Measurements from ENCODE around the gene RPS3A. TPM values are rescaled to one million over a fixed set of nuclear protein-coding genes. Genes with fewer than 3 reads are reported as not detected.

Gene RPS3A
- total and polyA plus RNA-seq, 8 donors = 1,429 to 5,785 (median 5,092) TPM

DNA sequence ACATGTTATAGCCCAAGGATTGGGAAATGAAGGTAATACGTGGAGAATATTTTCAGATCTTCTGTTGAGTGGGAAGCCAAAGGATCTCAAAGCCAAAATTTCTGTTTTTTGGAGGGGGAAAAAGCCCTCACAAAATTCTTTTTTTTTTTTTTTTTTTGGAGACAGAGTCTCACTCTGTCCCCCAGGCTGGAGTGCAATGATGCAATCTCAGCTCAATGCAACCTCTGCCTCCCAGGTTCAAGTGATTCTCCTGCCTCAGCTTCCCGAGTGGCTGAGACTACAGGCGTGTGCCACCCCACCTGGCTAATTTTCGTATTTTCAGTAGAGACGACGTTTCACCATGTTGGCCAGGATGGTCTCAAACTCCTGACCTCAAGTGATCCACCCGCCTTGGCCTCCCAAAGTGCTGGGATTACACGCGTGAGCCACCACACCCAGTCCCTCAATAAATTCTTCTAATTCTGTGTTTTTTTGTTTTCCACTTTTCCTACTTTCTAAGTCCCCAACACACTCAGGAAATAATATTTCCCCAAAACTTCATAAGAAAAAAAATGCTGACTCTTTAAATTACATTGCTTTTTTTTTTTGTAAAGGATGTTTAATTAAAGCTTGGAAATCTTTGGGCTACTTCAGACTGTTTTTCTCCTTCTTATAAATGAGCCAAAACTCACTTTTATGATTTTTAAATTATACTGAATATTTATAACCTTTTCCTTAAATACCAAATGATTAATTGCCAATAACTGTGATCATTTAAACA, 51.6 kb downstream of the RPS3A start:
- H3K9me3 ChIP-seq = no peaks in the 10 kb centered on the region
- no peak overlapping the region for H3K4me3 ChIP-seq
- H3K27ac ChIP-seq = peak overlapping the region in 1 of 2 donors; percentile 8
- no peak for DNase-seq
- H3K27me3 ChIP-seq = no peaks in the 10 kb centered on the region
- peaks cover 0 to 27% of the 10 kb centered on the region in 2 donors for H3K36me3 ChIP-seq
- TF ChIP-seq, protein P1, sequence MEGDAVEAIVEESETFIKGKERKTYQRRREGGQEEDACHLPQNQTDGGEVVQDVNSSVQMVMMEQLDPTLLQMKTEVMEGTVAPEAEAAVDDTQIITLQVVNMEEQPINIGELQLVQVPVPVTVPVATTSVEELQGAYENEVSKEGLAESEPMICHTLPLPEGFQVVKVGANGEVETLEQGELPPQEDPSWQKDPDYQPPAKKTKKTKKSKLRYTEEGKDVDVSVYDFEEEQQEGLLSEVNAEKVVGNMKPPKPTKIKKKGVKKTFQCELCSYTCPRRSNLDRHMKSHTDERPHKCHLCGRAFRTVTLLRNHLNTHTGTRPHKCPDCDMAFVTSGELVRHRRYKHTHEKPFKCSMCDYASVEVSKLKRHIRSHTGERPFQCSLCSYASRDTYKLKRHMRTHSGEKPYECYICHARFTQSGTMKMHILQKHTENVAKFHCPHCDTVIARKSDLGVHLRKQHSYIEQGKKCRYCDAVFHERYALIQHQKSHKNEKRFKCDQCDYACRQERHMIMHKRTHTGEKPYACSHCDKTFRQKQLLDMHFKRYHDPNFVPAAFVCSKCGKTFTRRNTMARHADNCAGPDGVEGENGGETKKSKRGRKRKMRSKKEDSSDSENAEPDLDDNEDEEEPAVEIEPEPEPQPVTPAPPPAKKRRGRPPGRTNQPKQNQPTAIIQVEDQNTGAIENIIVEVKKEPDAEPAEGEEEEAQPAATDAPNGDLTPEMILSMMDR (IDR thresholded peaks at IDR 0.05) = no peak
- intact Hi-C loops (cut with DNase I) = no loop called here
- no peak for ATAC-seq
- H3K4me1 ChIP-seq = no peaks in the 10 kb centered on the region

DNA sequence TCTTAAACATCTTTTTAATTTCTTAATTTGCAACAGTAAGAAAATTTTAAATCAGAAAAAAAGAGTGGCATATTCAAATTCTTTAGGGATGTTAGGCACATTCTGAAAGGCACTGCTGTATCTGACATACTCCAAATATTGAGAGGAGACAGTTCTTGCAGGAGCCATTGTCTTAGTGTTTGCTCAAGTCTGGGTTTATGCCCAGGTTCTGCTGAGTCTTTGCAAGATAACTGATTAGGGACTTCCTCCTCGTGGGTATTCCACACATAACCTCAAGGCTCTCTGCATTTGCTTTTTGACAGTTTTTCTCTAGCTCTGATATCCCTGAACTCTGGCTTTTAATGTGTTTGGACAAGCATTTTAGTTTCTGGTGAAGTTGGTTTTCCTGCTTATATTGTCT, 52.6 kb downstream of the RPS3A start:
- no peak overlapping the region for H3K4me3 ChIP-seq
- peaks cover 0 to 22% of the 10 kb centered on the region in 2 donors for H3K36me3 ChIP-seq
- intact Hi-C loops (cut with DNase I) = no loop called here
- TF ChIP-seq, protein P1 (IDR thresholded peaks at IDR 0.05) = no peak
- no peaks in the 10 kb centered on the region for H3K9me3 ChIP-seq
- H3K27ac ChIP-seq = peak overlapping the region in 1 of 2 donors; percentile 50
- ATAC-seq (no peak), DNase-seq (no peak)
- no peaks in the 10 kb centered on the region for H3K27me3 ChIP-seq
- no peaks in the 10 kb centered on the region for H3K4me1 ChIP-seq

DNA sequence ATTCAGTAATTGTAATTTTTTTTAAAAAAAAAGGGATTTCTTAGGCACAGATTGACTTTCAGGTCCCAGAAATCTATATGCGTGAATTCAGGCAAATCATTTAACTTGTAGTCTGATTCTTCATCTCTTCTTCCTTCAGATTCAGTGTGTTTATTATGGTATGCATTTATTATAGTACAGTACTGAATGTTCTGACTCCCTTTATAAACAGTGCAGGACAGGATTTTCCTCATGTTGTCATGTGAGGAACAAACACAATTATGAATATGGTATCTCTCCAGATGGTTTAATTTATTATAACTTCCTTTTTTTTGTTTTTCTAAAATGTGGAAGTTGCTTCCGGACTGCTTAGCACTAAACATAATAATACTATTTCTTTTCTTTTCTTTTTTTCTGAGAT, 54.2 kb downstream of the RPS3A start:
- H3K27ac ChIP-seq = peak overlapping the region in 1 of 2 donors; percentile 50
- ATAC-seq = no peak

More for the DNA sequence above, 54.2 kb downstream of the RPS3A start:
- no peak for DNase-seq
- H3K9me3 ChIP-seq = no peaks in the 10 kb centered on the region
- TF ChIP-seq, protein P1 (IDR thresholded peaks at IDR 0.05) = no peak
- H3K27me3 ChIP-seq = no peaks in the 10 kb centered on the region
- H3K36me3 ChIP-seq = peaks cover 0 to 14% of the 10 kb centered on the region in 2 donors
- no peak overlapping the region for H3K4me3 ChIP-seq
- intact Hi-C loops (cut with DNase I) = no loop called here
- H3K4me1 ChIP-seq = no peaks in the 10 kb centered on the region

Other genes with a start within 250 kb of the RPS3A start
- gene LRBA, start 84.3 kb upstream of the RPS3A start, total RNA-seq = 10 to 100 TPM; 46.1 to 46.3 TPM
- 10 to 100 TPM; 43.3 to 62.5 (median 58.5) TPM for gene LRBA, start 84.3 kb upstream of the RPS3A start, polyA plus RNA-seq (ENCODE audit: insufficient read length in 6 of 6)
- not detected for gene PRSS48, start 177.5 kb downstream of the RPS3A start, total RNA-seq
- under 1 TPM in 2 of 6 donors, not detected in 4; 0.20 to 0.21 TPM for gene PRSS48, start 177.5 kb downstream of the RPS3A start, polyA plus RNA-seq (ENCODE audit: insufficient read length in 6 of 6)
- 100 to 1,000 TPM in 1 of 2 donors, 10 to 100 TPM in 1; 84.6 to 114 TPM for gene SH3D19, start 226.0 kb downstream of the RPS3A start, total RNA-seq
- 10 to 100 TPM; 52.9 to 60.3 (median 56.9) TPM for gene SH3D19, start 226.0 kb downstream of the RPS3A start, polyA plus RNA-seq (ENCODE audit: insufficient read length in 6 of 6)

All from left lung (tissue), 10 donors.